Astrocyte of the spinal cord (primary cell): ENCODE data around the gene ZNF689.

ENCODE experiments used
- DNase-seq: peaks from one replicate; pipeline ENCODE4 v3.0.0; 2011; ENCODE audit warnings: low read depth, low spot score
- H3K4me3 ChIP-seq: 2 replicates; pipeline ENCODE4 v1.5.1; 2011; ENCODE audit warnings: low read depth, mild to moderate bottlenecking, low read length, moderate library complexity
- in situ Hi-C: cut with HindIII; loops from 2 replicates; pipeline ENCODE4 v1.10.0; 2017; ENCODE audit warnings: low sequenced_read_pairs
- TF ChIP-seq, protein P1 (sequence below): IDR thresholded peaks from 2 replicates; pipeline ENCODE4 v1.5.1; 2012; ENCODE audit warnings: low read depth, mild to moderate bottlenecking, low read length, inconsistent platforms

Gene ZNF689

DNA sequence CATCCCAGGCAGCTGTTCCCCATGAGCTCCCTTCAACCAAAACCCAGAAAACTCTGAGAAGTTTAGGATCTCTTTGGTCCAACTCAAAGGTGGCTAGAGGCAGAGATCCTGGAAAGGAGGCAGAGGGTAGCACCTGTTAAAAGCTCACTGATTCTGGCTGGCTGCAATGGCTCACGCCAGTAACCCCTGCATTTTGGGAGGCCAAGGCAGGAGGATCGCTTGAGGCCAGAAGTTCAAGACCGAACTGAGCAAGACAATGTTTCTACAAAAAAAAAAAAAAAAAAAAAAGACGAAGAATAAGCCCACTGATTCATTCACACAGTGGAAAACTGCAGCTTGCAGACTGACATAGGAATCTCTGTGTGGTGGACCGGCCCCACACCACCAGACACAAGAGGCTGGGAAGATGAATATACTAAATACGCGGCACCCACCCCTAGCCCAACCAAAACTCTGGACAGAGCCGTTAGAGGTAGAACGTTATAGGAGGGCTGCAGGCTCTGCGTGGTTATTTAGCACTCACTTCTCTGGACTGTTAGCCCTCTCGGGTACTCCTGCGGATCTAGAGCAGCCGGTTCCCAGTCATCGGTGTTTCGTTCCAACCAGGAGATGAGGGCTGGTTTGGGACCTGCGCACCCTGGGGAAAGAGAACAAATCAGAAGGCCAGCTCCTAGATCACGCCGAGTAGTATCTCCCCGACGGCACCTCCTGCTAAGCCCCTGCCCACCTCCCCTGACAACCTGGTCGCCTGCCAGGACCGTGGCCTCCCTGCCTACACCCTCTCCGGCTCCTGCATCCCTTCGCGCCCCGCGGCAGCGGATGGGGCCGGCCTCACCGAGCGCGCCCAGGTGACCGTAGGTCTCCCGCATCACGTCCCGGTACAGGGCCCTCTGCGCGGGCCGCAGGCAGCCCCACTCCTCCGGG, 925 bp downstream of the ZNF689 start:
- peak; percentile 44 for DNase-seq
- H3K4me3 ChIP-seq = peak overlapping the region; percentile 88
- TF ChIP-seq, protein P1, sequence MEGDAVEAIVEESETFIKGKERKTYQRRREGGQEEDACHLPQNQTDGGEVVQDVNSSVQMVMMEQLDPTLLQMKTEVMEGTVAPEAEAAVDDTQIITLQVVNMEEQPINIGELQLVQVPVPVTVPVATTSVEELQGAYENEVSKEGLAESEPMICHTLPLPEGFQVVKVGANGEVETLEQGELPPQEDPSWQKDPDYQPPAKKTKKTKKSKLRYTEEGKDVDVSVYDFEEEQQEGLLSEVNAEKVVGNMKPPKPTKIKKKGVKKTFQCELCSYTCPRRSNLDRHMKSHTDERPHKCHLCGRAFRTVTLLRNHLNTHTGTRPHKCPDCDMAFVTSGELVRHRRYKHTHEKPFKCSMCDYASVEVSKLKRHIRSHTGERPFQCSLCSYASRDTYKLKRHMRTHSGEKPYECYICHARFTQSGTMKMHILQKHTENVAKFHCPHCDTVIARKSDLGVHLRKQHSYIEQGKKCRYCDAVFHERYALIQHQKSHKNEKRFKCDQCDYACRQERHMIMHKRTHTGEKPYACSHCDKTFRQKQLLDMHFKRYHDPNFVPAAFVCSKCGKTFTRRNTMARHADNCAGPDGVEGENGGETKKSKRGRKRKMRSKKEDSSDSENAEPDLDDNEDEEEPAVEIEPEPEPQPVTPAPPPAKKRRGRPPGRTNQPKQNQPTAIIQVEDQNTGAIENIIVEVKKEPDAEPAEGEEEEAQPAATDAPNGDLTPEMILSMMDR = no peak
- in situ Hi-C loops = no loop called here

- TF ChIP-seq, protein P1 = no peak
- in situ Hi-C loops = no loop called here
- no peak for DNase-seq
- no peak overlapping the region for H3K4me3 ChIP-seq
Observed at GRCh38 chr16:30606004-30606403, 4.2 kb downstream of the ZNF689 start.

- TF ChIP-seq, protein P1 = no peak
- in situ Hi-C loops = no loop called here
- no peak for DNase-seq
- no peak overlapping the region for H3K4me3 ChIP-seq
Observed at GRCh38 chr16:30605158-30605557, 5.0 kb downstream of the ZNF689 start.

DNA sequence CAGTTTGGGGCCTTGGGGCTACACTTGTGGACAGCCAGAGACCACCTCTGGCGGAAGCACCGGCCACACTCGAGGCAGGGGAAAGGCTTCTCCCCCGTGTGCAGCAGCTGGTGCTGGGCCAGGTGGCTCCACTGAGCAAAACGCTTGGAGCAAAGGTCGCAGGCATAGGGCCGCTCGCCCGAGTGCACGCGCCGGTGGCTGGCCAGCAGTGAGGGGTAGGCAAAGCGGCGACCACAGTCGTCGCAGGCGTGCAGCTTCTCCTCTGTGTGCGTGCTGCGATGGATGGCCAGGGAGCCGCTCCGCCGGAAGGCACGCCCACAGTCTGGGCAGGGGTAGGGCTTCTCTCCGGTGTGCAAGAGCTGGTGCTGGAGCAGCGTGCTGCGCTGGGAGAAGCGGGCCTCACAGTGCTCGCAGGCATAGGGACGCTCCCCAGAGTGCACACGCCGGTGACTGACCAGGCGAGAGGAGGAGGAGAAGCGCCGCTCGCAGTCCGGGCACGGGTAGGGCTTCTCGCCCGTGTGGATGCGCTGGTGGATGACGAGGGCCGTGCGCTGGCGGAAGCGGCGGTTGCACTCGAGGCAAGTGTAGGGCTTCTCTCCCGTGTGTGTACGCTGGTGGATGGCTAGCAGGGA, 5.8 kb downstream of the ZNF689 start:
- TF ChIP-seq, protein P1 = no peak
- H3K4me3 ChIP-seq = no peak overlapping the region
- in situ Hi-C loops = no loop called here
- DNase-seq = no peak

- no peak overlapping the region for H3K4me3 ChIP-seq
- DNase-seq = no peak
- TF ChIP-seq, protein P1 = no peak
- in situ Hi-C loops = no loop called here
Observed at GRCh38 chr16:30603945-30604315, 6.3 kb downstream of the ZNF689 start.

DNA sequence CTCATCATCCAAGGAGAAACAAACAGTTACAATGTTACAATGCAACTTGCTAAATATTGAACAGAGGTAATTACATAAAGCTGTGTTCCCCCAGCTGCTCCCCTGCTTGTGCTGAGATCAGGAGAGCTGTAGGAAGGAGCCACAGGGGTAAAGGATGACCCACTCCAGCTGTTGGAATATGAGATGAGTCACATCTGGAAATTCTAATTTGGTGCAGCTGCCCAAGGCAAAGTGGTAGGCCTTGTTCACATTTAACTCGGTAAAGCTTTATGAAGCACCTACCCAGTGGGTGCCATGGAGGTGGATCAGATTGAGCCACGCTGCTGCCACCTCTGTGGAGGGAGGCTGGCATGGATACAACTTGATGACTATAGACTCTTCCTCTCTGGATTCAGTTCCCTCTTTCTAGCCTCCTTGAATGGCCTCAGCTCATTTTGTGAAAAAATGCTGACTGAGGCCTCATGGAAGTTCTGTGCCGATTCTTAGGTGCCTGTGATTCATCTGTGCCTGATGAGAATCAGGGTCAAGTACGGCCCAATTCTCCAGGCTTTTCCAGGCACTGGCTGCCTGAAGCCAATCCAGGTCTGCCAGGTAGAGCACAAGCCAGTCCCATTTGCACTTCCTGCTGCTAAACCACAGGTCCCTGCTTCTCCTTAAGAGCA, 7.4 kb downstream of the ZNF689 start:
- no peak for DNase-seq

More for the DNA sequence above, 7.4 kb downstream of the ZNF689 start:
- no peak overlapping the region for H3K4me3 ChIP-seq
- in situ Hi-C loops = no loop called here
- TF ChIP-seq, protein P1 = no peak
